ENCODE data around the gene TNRC6C.

The TNRC6C gene

GRCh38 chr17:78095035-78095434, 136.5 kb downstream of the TNRC6C start:
- Histone ChIP-seq H3K27ac (ENCODE audit: insufficient read depth, low read length, poor library complexity, severe bottlenecking) (no peak overlapping the region), H3K4me1 (ENCODE audit: control insufficient read depth, insufficient read depth, low read length, poor library complexity, severe bottlenecking) (no peaks in the 10 kb centered on the region), H3K27me3 (replicated peaks; ENCODE audit: control insufficient read depth, insufficient read depth, low read length, poor library complexity, severe bottlenecking) (no peaks in the 10 kb centered on the region), H3K4me3 (ENCODE audit: insufficient read depth, low read depth, low read length, poor library complexity, severe bottlenecking) (no peak overlapping the region), H3K36me3 (ENCODE audit: control insufficient read depth, insufficient read depth, low read length) (peaks cover 87% of the 10 kb centered on the region), H3K9me3 (ENCODE audit: control insufficient read depth, low read length) (no peaks in the 10 kb centered on the region)
- no peak for DNase-seq

DNA sequence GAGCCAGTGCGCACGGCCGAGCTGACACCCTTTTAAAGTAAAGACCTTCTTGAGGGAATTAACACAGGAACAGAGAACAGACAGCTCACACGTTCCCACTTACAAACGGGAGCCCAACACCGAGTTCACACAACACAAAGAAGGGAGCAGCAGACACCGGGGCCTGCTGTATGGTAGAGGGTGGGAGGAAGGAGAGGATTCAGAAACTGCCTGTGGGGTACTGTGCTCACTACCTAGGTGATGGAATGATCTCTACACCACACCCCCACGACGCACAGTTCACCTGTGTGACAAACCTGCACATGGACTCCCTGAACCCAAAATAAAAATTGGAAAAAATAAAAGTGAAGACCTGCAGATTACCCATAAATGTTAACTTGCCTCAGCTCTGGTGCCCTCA, 137.6 kb downstream of the TNRC6C start:
- no peak overlapping the region for H3K4me3 ChIP-seq (ENCODE audit: insufficient read depth, low read depth, low read length, poor library complexity, severe bottlenecking)
- H3K9me3 ChIP-seq (ENCODE audit: control insufficient read depth, low read length), result no peaks in the 10 kb centered on the region
- H3K36me3 ChIP-seq (ENCODE audit: control insufficient read depth, insufficient read depth, low read length), result peaks cover 82% of the 10 kb centered on the region

DNA sequence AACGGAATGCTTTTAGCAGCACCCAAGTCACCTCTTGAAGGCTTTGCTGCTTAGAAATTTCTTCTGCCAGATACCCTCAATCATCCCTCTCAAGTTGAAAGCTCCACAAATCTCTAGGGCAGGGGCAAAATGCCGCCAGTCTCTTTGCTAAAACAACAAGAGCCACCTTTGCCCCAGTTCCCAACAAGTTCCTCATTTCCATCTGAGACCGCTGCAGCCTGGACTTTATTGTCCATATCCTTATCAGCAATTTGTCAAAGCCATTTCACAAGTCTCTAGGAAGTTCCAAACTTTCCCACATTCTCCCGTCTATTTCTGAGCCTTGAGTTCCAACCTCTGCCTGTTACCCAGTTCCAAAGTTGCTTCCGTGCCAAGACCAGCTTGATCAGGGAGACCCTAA, 142.6 kb downstream of the TNRC6C start:
- H3K36me3 ChIP-seq (ENCODE audit: control insufficient read depth, insufficient read depth, low read length), result peaks cover 69% of the 10 kb centered on the region
- DNase-seq, result no peak
- no peaks in the 10 kb centered on the region for H3K9me3 ChIP-seq (ENCODE audit: control insufficient read depth, low read length)
- H3K27ac ChIP-seq (ENCODE audit: insufficient read depth, low read length, poor library complexity, severe bottlenecking), result no peak overlapping the region
- H3K27me3 ChIP-seq (replicated peaks; ENCODE audit: control insufficient read depth, insufficient read depth, low read length, poor library complexity, severe bottlenecking), result no peaks in the 10 kb centered on the region
- H3K4me3 ChIP-seq (ENCODE audit: insufficient read depth, low read depth, low read length, poor library complexity, severe bottlenecking), result no peak overlapping the region
- no peaks in the 10 kb centered on the region for H3K4me1 ChIP-seq (ENCODE audit: control insufficient read depth, insufficient read depth, low read length, poor library complexity, severe bottlenecking)

More for the DNA sequence above, 137.6 kb downstream of the TNRC6C start:
- no peak for DNase-seq
- H3K27ac ChIP-seq (ENCODE audit: insufficient read depth, low read length, poor library complexity, severe bottlenecking), result no peak overlapping the region
- H3K27me3 ChIP-seq (replicated peaks; ENCODE audit: control insufficient read depth, insufficient read depth, low read length, poor library complexity, severe bottlenecking), result no peaks in the 10 kb centered on the region
- no peaks in the 10 kb centered on the region for H3K4me1 ChIP-seq (ENCODE audit: control insufficient read depth, insufficient read depth, low read length, poor library complexity, severe bottlenecking)

DNA sequence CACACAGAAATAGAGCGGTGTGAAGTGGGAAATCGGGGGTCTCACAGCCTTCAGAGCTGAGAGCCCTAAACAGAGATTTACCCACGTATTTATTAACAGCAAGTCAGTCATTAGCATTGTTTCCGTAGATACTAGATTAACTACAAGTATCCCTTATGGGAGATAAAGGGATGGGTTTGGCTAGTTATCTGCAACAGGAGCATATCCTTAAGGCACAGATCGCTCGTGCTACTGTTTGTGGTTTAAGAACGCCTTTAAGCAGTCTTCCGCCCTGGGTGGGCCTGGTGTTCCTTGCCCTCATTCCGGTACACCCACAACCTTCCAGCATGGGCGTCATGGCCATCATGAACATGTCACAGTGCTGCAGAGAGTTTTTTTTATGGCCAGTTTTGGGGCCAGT, 143.0 kb downstream of the TNRC6C start:
- Histone ChIP-seq H3K4me1 (ENCODE audit: control insufficient read depth, insufficient read depth, low read length, poor library complexity, severe bottlenecking) (no peaks in the 10 kb centered on the region), H3K27ac (ENCODE audit: insufficient read depth, low read length, poor library complexity, severe bottlenecking) (no peak overlapping the region), H3K27me3 (replicated peaks; ENCODE audit: control insufficient read depth, insufficient read depth, low read length, poor library complexity, severe bottlenecking) (no peaks in the 10 kb centered on the region), H3K4me3 (ENCODE audit: insufficient read depth, low read depth, low read length, poor library complexity, severe bottlenecking) (no peak overlapping the region), H3K36me3 (ENCODE audit: control insufficient read depth, insufficient read depth, low read length) (peaks cover 65% of the 10 kb centered on the region), H3K9me3 (ENCODE audit: control insufficient read depth, low read length) (no peaks in the 10 kb centered on the region)
- DNase-seq, result no peak

GRCh38 chr17:78103311-78103710, 144.8 kb downstream of the TNRC6C start:
- DNase-seq, result no peak
- Histone ChIP-seq H3K36me3 (ENCODE audit: control insufficient read depth, insufficient read depth, low read length) (peaks cover 47% of the 10 kb centered on the region), H3K9me3 (ENCODE audit: control insufficient read depth, low read length) (no peaks in the 10 kb centered on the region)

DNA sequence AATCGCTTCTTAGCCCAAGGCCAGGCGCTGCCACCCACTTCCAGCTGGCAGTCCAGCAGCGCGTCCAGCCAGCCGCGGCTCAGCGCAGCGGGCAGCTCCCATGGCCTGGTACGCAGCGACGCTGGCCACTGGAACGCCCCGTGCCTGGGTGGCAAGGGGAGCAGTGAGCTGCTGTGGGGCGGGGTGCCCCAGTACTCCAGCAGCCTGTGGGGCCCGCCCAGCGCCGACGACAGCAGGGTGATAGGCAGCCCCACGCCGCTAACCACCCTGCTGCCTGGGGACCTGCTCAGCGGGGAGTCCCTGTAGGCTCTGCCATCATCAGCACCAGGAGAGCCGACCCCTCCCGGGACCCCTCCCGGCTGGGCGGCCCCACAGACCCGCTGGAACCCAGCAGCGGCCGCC, 146.0 kb downstream of the TNRC6C start:
- Histone ChIP-seq H3K4me1 (ENCODE audit: control insufficient read depth, insufficient read depth, low read length, poor library complexity, severe bottlenecking) (no peaks in the 10 kb centered on the region), H3K36me3 (ENCODE audit: control insufficient read depth, insufficient read depth, low read length) (peaks cover 46% of the 10 kb centered on the region), H3K27ac (ENCODE audit: insufficient read depth, low read length, poor library complexity, severe bottlenecking) (no peak overlapping the region), H3K27me3 (replicated peaks; ENCODE audit: control insufficient read depth, insufficient read depth, low read length, poor library complexity, severe bottlenecking) (no peaks in the 10 kb centered on the region), H3K9me3 (ENCODE audit: control insufficient read depth, low read length) (no peaks in the 10 kb centered on the region), H3K4me3 (ENCODE audit: insufficient read depth, low read depth, low read length, poor library complexity, severe bottlenecking) (no peak overlapping the region)
- no peak for DNase-seq

More at GRCh38 chr17:78103311-78103710, 144.8 kb downstream of the TNRC6C start:
- Histone ChIP-seq H3K27ac (ENCODE audit: insufficient read depth, low read length, poor library complexity, severe bottlenecking) (no peak overlapping the region), H3K4me3 (ENCODE audit: insufficient read depth, low read depth, low read length, poor library complexity, severe bottlenecking) (no peak overlapping the region), H3K27me3 (replicated peaks; ENCODE audit: control insufficient read depth, insufficient read depth, low read length, poor library complexity, severe bottlenecking) (no peaks in the 10 kb centered on the region), H3K4me1 (ENCODE audit: control insufficient read depth, insufficient read depth, low read length, poor library complexity, severe bottlenecking) (no peaks in the 10 kb centered on the region)

DNA sequence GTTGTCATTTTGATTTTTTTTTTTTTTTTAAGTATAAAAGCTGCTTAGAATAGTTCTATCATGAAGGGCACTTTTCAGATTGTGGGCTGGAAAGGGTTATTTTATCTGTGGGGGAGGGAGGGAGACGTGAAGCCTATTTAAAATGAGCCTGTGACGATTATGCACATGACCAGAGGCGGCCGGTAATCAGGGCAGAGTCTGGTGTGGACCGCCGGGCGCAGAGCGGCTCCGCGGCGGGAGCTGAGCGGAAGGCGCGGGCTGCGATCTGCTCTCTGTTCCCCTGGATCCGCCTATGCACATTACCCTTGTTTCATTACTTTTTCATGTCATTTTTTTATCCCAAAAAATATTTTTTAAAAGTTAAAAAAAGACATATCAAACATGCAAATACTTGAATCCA, 146.6 kb downstream of the TNRC6C start:
- Histone ChIP-seq H3K27me3 (replicated peaks; ENCODE audit: control insufficient read depth, insufficient read depth, low read length, poor library complexity, severe bottlenecking) (no peaks in the 10 kb centered on the region), H3K36me3 (ENCODE audit: control insufficient read depth, insufficient read depth, low read length) (peaks cover 46% of the 10 kb centered on the region), H3K9me3 (ENCODE audit: control insufficient read depth, low read length) (no peaks in the 10 kb centered on the region), H3K4me1 (ENCODE audit: control insufficient read depth, insufficient read depth, low read length, poor library complexity, severe bottlenecking) (no peaks in the 10 kb centered on the region), H3K27ac (ENCODE audit: insufficient read depth, low read length, poor library complexity, severe bottlenecking) (no peak overlapping the region), H3K4me3 (ENCODE audit: insufficient read depth, low read depth, low read length, poor library complexity, severe bottlenecking) (no peak overlapping the region)
- DNase-seq, result no peak

DNA sequence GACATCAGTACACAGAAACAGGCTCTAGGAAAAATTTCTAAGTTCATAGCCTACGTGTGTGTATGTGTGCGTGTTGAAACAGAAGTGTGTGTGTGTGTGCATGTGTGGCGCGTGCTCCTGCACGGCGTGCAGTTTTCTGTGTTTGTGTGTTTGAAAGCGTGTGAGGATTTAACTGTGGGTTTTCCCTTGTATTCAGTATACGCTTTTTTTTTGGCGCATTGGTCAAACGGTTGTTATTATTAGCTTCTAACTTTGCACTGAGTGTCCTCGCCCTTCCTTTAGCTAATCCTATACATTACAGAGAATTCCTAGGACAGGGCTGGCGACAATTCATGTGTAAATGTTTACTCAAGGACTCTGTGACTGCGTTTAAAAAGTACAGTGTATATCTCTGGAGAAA, 147.0 kb downstream of the TNRC6C start:
- H3K27ac ChIP-seq (ENCODE audit: insufficient read depth, low read length, poor library complexity, severe bottlenecking), result no peak overlapping the region
- DNase-seq, result no peak
- no peaks in the 10 kb centered on the region for H3K27me3 ChIP-seq (replicated peaks; ENCODE audit: control insufficient read depth, insufficient read depth, low read length, poor library complexity, severe bottlenecking)
- H3K36me3 ChIP-seq (ENCODE audit: control insufficient read depth, insufficient read depth, low read length), result peaks cover 46% of the 10 kb centered on the region
- H3K9me3 ChIP-seq (ENCODE audit: control insufficient read depth, low read length), result no peaks in the 10 kb centered on the region
- no peaks in the 10 kb centered on the region for H3K4me1 ChIP-seq (ENCODE audit: control insufficient read depth, insufficient read depth, low read length, poor library complexity, severe bottlenecking)
- no peak overlapping the region for H3K4me3 ChIP-seq (ENCODE audit: insufficient read depth, low read depth, low read length, poor library complexity, severe bottlenecking)

GRCh38 chr17:78106211-78106610, 147.7 kb downstream of the TNRC6C start:
- H3K27ac ChIP-seq (ENCODE audit: insufficient read depth, low read length, poor library complexity, severe bottlenecking), result no peak overlapping the region
- no peaks in the 10 kb centered on the region for H3K9me3 ChIP-seq (ENCODE audit: control insufficient read depth, low read length)
- no peak overlapping the region for H3K4me3 ChIP-seq (ENCODE audit: insufficient read depth, low read depth, low read length, poor library complexity, severe bottlenecking)
- no peak for DNase-seq
- peaks cover 51% of the 10 kb centered on the region for H3K36me3 ChIP-seq (ENCODE audit: control insufficient read depth, insufficient read depth, low read length)
- no peaks in the 10 kb centered on the region for H3K27me3 ChIP-seq (replicated peaks; ENCODE audit: control insufficient read depth, insufficient read depth, low read length, poor library complexity, severe bottlenecking)
- H3K4me1 ChIP-seq (ENCODE audit: control insufficient read depth, insufficient read depth, low read length, poor library complexity, severe bottlenecking), result no peaks in the 10 kb centered on the region

DNA sequence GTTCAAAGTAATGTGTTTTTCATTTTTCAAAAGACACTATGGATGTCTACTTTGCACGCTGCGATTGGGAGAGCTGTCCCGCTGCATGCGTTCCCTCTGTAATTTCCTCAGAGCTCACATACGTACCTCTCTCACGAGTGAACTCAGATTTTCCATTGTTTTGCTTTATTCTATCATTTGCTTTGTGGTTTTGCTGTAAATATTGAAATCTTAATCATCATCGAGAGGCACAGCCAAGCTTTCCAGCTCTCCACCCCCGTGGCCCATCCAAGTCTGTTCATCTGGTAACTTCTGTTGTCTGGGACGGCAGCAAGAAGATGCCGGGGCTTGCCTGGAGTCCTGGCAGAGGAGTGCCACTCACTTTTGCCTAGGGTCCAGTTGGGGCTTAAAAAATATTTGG, 149.0 kb downstream of the TNRC6C start:
- no peak overlapping the region for H3K27ac ChIP-seq (ENCODE audit: insufficient read depth, low read length, poor library complexity, severe bottlenecking)
- H3K9me3 ChIP-seq (ENCODE audit: control insufficient read depth, low read length), result no peaks in the 10 kb centered on the region
- no peak overlapping the region for H3K4me3 ChIP-seq (ENCODE audit: insufficient read depth, low read depth, low read length, poor library complexity, severe bottlenecking)
- peaks cover 58% of the 10 kb centered on the region for H3K36me3 ChIP-seq (ENCODE audit: control insufficient read depth, insufficient read depth, low read length)
- H3K27me3 ChIP-seq (replicated peaks; ENCODE audit: control insufficient read depth, insufficient read depth, low read length, poor library complexity, severe bottlenecking), result no peaks in the 10 kb centered on the region
- DNase-seq, result no peak
- peaks cover 3% of the 10 kb centered on the region for H3K4me1 ChIP-seq (ENCODE audit: control insufficient read depth, insufficient read depth, low read length, poor library complexity, severe bottlenecking)

Measured in effector memory CD4-positive, alpha-beta T cell (primary cell).